RWPE1 (cell line): ENCODE measurements around the gene SAMD11.

ENCODE experiments used
- CTCF ChIA-PET: fragments of 350-600 bp; sonication (Branson Sonifier 250); formaldehyde crosslinking; extraction: SDS; loops from one replicate; lab custom pipeline; 2021; lab: Yijun Ruan, JAX
- POLR2A ChIA-PET: fragments of 400-600 bp; formaldehyde crosslinking; extraction: SDS; loops from one replicate; lab custom pipeline; 2020; ENCODE audit warnings: antibody characterized with exemption; ENCODE audit not compliant: low non-redundant PET; lab: Yijun Ruan, JAX
- DNase-seq: peaks from one replicate; pipeline ENCODE4 v3.0.0; 2012; ENCODE audit warnings: low spot score
- H3K27ac ChIP-seq: fragments of 450-650 bp; 2 replicates; pipeline ENCODE4 v1.5.1; 2017
- CTCF ChIP-seq: fragments of 450-650 bp; conservative IDR thresholded peaks from 2 replicates; pipeline ENCODE4 v1.5.1; 2017; ENCODE audit warnings: low read depth, mild to moderate bottlenecking

SAMD11 gene

GRCh38 chr1:969260-969855 is 45.6 kb downstream of the SAMD11 start:
- no peak for DNase-seq
- ChIA-PET POLR2A (no interaction called here), CTCF (no interaction called here)
- H3K27ac ChIP-seq = no peak overlapping the region
- no peak for TF ChIP-seq CTCF

DNA sequence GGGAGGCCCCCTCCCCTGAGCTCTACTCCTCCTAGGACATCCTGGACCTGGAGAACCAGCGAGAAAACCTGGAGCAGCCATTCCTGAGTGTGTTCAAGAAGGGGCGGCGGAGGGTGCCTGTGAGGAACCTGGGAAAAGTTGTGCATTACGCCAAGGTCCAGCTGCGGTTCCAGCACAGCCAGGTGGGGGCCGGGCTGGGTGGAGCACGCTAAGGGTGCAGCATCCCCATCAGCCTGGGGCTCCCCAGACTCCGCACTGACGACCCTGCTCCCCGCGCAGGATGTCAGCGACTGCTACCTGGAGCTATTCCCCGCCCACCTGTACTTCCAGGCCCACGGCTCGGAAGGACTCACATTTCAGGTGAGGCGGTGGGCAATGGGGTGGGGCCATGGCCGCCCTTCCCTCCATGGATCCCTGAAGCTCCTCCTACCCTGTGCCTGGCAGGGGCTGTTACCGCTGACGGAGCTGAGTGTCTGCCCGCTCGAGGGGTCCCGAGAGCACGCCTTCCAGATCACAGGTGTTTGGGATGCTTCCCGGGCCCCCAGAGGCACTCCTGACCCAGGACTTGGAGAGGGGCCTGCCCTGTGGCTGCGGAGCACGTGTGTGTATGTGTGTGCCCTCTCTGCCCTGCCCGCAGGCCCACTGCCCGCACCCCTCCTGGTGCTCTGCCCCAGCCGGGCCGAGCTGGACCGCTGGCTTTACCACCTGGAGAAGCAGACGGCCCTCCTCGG is 46.7 kb downstream of the SAMD11 start:
- DNase-seq = no peak
- CTCF ChIA-PET = no interaction called here
- no peak for TF ChIP-seq CTCF
- H3K27ac ChIP-seq = no peak overlapping the region
- POLR2A ChIA-PET = no interaction called here

DNA sequence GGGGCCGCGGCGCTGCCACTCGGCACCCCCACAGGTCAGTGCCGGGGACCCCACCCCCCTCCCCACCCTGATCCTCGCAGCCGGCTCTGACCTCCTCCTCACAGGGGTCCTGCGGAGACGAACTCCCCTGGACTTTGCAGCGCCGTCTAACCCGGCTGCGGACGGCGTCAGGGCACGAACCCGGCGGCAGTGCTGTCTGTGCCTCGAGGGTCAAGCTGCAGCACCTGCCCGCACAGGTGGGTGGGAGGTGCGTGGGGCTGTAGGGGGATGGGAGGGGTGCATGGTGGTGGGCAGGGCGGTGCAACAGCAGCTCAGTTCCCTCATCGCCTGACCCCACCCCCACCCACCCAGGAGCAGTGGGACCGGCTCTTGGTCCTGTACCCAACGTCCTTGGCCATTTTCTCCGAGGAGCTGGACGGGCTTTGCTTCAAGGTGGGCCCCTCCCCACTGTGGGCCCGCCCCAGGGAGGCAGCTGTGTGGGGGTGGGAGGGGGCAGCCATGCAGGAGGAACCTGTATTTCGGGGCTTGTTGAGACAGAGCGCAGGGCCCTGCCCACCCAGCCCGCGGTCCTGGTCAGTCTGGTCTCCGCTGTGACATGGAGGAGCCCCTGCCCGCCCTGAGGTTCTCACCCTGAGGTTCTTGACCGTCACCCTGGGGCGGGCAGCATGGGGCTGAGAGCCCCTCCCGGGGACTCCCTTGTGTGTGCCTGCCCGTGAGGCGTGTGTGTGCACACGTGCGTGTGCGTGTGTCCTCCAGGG is 47.4 kb downstream of the SAMD11 start:
- ChIA-PET CTCF (no interaction called here), POLR2A (no interaction called here)
- DNase-seq = no peak
- TF ChIP-seq CTCF = no peak
- no peak overlapping the region for H3K27ac ChIP-seq

DNA sequence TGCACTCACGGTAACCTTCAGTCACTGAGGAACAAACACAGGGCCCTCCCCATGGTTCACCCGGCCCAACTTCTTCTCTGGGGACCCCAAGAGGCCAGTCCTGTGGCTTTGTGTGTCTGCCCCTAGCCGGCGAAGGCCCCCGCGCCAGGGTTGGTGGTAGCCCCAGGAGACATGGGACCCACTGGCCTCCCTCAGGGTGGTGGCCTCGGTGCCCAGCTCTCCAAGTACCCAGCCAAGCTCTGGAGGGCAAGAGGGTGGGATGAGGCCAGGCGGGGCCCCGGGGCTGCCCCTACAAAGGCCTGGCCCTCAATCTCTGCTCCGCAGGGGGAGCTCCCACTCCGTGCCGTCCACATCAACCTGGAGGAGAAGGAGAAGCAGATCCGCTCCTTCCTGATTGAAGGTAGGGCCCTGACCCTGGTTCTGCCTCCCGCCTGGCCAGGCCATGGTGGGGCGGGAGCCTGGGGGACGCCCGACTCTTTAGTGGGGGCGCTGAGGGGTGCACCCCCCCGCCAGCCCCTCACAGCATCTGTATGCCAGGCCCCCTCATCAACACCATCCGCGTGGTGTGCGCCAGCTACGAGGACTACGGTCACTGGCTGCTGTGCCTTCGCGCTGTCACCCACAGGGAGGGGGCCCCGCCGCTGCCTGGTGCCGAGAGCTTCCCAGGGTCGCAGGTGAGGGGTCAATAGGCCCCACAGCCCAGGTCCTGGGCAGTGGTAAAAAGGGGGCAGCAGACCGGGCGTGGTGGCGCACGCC is 48.2 kb downstream of the SAMD11 start:
- ChIA-PET CTCF (interaction anchor here (0.9 kb wide), 1 partner anchor 30 kb away, joined by 4 read pairs; no protein-coding TSS in a partner anchor), POLR2A (no interaction called here)
- no peak overlapping the region for H3K27ac ChIP-seq
- DNase-seq = no peak
- no peak for TF ChIP-seq CTCF

DNA sequence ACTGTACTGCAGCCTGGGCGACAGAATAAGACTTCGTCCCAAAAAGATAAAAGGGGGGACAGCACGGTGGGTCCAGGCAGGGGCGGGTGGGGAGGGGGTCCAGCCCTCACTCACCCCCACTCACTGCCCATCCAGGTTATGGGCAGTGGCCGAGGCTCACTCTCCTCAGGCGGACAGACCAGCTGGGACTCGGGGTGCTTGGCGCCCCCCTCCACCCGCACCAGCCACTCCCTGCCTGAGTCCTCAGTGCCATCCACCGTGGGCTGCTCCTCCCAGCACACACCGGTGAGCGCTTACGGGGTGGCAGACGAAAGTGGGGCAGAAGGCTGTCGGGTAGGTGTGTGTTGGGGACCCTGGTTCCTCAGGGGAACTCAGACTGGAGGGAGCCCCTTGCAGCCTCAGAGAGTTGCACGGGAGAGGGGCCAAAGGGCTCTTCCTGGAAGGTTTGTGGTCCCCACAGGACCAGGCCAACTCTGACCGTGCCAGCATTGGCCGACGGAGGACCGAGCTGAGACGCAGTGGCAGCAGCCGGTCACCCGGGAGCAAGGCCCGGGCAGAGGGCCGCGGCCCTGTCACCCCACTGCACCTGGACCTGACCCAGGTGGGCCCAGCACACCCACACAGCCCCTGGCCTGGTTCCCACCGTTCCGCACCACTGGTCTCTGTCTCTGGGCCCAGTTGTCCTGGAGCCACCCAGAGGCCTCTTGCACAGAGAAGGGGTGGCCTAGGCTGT is 49.2 kb downstream of the SAMD11 start:
- no peak for DNase-seq
- TF ChIP-seq CTCF = no peak
- CTCF ChIA-PET = no interaction called here
- no peak overlapping the region for H3K27ac ChIP-seq
- POLR2A ChIA-PET = no interaction called here
